Fibroblast of lung (primary cell): Measurements from ENCODE around the gene GDF9. TPM values are rescaled to one million over a fixed set of nuclear protein-coding genes. Genes with fewer than 3 reads are reported as not detected.
A peak's percentile ranks its signal among the peaks of the same experiment; 100 is the strongest.

ENCODE experiments used
- DNase-seq, 2 donors: peaks; one replicate each; pipeline versions ENCODE4 v3.0.0 to v3.0.0-alpha.2; 2010; ENCODE audit warnings: low read depth in 2 of 2
- H2AFZ ChIP-seq: 2 replicates; pipeline ENCODE4 v1.5.1; 2012; ENCODE audit warnings: low read length, control low read depth, inconsistent platforms
- H3K27ac ChIP-seq: 2 replicates; pipeline ENCODE4 v1.5.1; 2011; ENCODE audit warnings: low read length, control low read depth; ENCODE audit not compliant: insufficient read depth
- H3K27me3 ChIP-seq: 2 replicates; pipeline ENCODE4 v1.5.1; 2011; ENCODE audit warnings: mild to moderate bottlenecking, low read length; ENCODE audit not compliant: control insufficient read depth, insufficient read depth
- H3K36me3 ChIP-seq: 2 replicates; pipeline ENCODE4 v1.5.1; 2011; ENCODE audit warnings: low read length; ENCODE audit not compliant: control insufficient read depth, insufficient read depth
- H3K4me1 ChIP-seq: 2 replicates; pipeline ENCODE4 v1.5.1; 2011; ENCODE audit warnings: low read length; ENCODE audit not compliant: control insufficient read depth, insufficient read depth; ENCODE audit errors: extremely low read depth
- H3K4me2 ChIP-seq: 2 replicates; pipeline ENCODE4 v1.5.1; 2011; ENCODE audit warnings: low read length, control low read depth; ENCODE audit not compliant: insufficient read depth; ENCODE audit errors: extremely low read depth
- H3K4me3 ChIP-seq, 4 experiments: fragments of 200-600 bp in 1 of 4; sonication (generic) in 1 of 4; replicated peaks in 1 of 4; 2 replicates each; pipeline ENCODE4 v1.5.1; 2011 to 2016; ENCODE audit warnings: low read length in 4 of 4, low read depth in 3 of 4, mild to moderate bottlenecking in 3 of 4, control low read depth in 2 of 4, inconsistent platforms in 1 of 4, mixed read lengths in 1 of 4; ENCODE audit not compliant: insufficient read depth in 1 of 4; ENCODE audit errors: control extremely low read depth in 1 of 4
- H3K79me2 ChIP-seq: 2 replicates; pipeline ENCODE4 v1.5.1; 2012; ENCODE audit warnings: mild to moderate bottlenecking, low read length, inconsistent platforms; ENCODE audit not compliant: control insufficient read depth, insufficient read depth
- H3K9ac ChIP-seq: 2 replicates; pipeline ENCODE4 v1.5.1; 2011; ENCODE audit warnings: mild to moderate bottlenecking, low read length, control low read depth; ENCODE audit not compliant: insufficient read depth
- H3K9me3 ChIP-seq: 2 replicates; pipeline ENCODE4 v1.5.1; 2012; ENCODE audit warnings: low read depth, low read length; ENCODE audit not compliant: control insufficient read depth, insufficient read depth
- H4K20me1 ChIP-seq: 2 replicates; pipeline ENCODE4 v1.5.1; 2011; ENCODE audit warnings: low read length; ENCODE audit not compliant: control insufficient read depth, insufficient read depth; ENCODE audit errors: extremely low read depth
- CTCF ChIP-seq, 2 donors: IDR thresholded peaks in 1 of 2; conservative IDR thresholded peaks in 1 of 2; 1 replicate in 1 of 2; 2 replicates in 1 of 2; pipeline ENCODE4 v1.5.1; 2011 to 2012; ENCODE audit warnings: low read length in 2 of 2, control low read depth in 1 of 2, inconsistent platforms in 1 of 2, low read depth in 1 of 2, mild to moderate bottlenecking in 1 of 2
- EZH2 ChIP-seq: IDR thresholded peaks from 2 replicates; pipeline ENCODE4 v1.5.1; 2012; ENCODE audit warnings: low read length, control low read depth, mild to moderate bottlenecking; ENCODE audit errors: missing control alignments
- polyA plus RNA-seq, 2 donors: library from polyadenylated mRNA; depleted of rRNA in 1 of 2; stranded (reverse) in 1 of 2; unstranded in 1 of 2; fragments of >200 nt; gene quantifications; 2 replicates each; pipeline ENCODE4 v1.2.1, GENCODE V29; 2011 to 2012; ENCODE audit warnings: missing spikeins in 1 of 2
- total RNA-seq: library from RNA; depleted of rRNA; stranded (reverse); fragments of >200 nt; gene quantifications from 2 replicates; pipeline ENCODE4 v1.2.1, GENCODE V29; 2014

GDF9 gene
- total and polyA plus RNA-seq, 2 donors (not counting 1 experiment from before 2014, with no cell fraction given), result 0.11 to 0.17 TPM

DNA sequence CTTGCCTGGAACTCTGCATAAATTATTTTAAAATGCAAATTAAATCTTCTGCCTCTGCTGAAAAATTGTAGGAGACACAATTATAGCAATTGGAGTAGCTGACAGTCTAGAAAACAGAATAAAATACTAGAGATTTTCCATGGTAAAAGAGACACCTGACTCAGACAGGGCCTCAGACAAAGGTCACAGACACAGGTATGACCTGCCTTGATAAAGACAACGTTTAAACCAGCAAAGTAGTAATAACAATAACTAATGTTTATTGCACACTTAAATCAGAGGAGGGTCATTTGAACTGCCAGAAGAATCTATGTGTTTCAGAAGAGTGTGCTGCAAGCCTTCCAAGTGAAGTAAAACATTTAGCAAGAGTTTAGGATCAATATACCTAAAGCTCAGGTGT is 49.3 kb downstream of the GDF9 start:
- DNase-seq, result no peak
- Histone ChIP-seq H3K4me2 (no peak overlapping the region), H2AFZ (no peak overlapping the region), H3K9me3 (no peaks in the 10 kb centered on the region), H3K36me3 (no peaks in the 10 kb centered on the region), H3K9ac (no peak overlapping the region), H3K79me2 (no peaks in the 10 kb centered on the region), H4K20me1 (no peaks in the 10 kb centered on the region), H3K4me3 (no peak overlapping the region), H3K27ac (no peak overlapping the region), H3K4me1 (peaks cover 2% of the 10 kb centered on the region), H3K27me3 (peaks cover 16% of the 10 kb centered on the region)
- TF ChIP-seq CTCF (conservative IDR thresholded peaks at IDR 0.05 in 1 of 2, IDR thresholded peaks at IDR 0.05 in 1 of 2; ENCODE audit: low read depth in 1 of 2, low read length in 2 of 2) (no peak), EZH2 (no peak)

DNA sequence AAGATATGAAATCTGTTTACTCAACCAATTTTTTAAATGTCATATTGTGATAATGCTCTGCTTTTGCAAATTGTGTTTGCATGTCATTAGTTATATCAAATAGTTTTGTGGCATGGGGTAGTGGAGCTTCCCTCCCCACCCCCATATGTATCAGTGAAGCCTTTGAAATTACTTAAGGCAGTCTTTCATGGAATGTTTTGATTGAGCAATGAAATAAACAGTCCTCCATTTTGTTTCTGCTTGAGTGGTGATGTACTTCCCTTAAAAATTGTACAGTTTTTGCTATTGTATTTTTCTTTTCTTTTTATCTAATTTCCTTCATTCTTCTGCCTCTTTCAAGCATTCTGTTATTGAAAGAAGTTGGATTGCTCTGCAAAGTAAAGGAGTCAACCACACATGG is 49.7 kb downstream of the GDF9 start:
- Histone ChIP-seq H3K27ac (no peak overlapping the region), H3K4me1 (peaks cover under 1% of the 10 kb centered on the region), H3K9me3 (no peaks in the 10 kb centered on the region), H3K9ac (no peak overlapping the region), H3K36me3 (no peaks in the 10 kb centered on the region), H4K20me1 (no peaks in the 10 kb centered on the region), H3K79me2 (no peaks in the 10 kb centered on the region), H3K4me3 (no peak overlapping the region), H3K4me2 (no peak overlapping the region), H2AFZ (no peak overlapping the region), H3K27me3 (peaks cover 21% of the 10 kb centered on the region)
- TF ChIP-seq CTCF (conservative IDR thresholded peaks at IDR 0.05 in 1 of 2, IDR thresholded peaks at IDR 0.05 in 1 of 2; ENCODE audit: low read depth in 1 of 2, low read length in 2 of 2), result no peak
- no peak for TF ChIP-seq EZH2
- peak in 1 of 2 donors; percentile 47 for DNase-seq

- H3K79me2 ChIP-seq, result no peaks in the 10 kb centered on the region
- H3K9me3 ChIP-seq, result no peaks in the 10 kb centered on the region
- TF ChIP-seq CTCF (conservative IDR thresholded peaks at IDR 0.05 in 1 of 2, IDR thresholded peaks at IDR 0.05 in 1 of 2; ENCODE audit: low read depth in 1 of 2, low read length in 2 of 2), result no peak
- TF ChIP-seq EZH2, result no peak
- H3K27ac ChIP-seq, result no peak overlapping the region
- peaks cover 25% of the 10 kb centered on the region for H3K27me3 ChIP-seq
- H4K20me1 ChIP-seq, result no peaks in the 10 kb centered on the region
- H3K4me2 ChIP-seq, result no peak overlapping the region
- no peak for DNase-seq
- H3K36me3 ChIP-seq, result no peaks in the 10 kb centered on the region
- no peak overlapping the region for H3K4me3 ChIP-seq
- H2AFZ ChIP-seq, result no peak overlapping the region
- no peak overlapping the region for H3K9ac ChIP-seq
- no peaks in the 10 kb centered on the region for H3K4me1 ChIP-seq
Observed at GRCh38 chr5:132816083-132816482, 50.2 kb downstream of the GDF9 start.
